ENCODE results near the gene SIN3B.

SIN3B gene

DNA sequence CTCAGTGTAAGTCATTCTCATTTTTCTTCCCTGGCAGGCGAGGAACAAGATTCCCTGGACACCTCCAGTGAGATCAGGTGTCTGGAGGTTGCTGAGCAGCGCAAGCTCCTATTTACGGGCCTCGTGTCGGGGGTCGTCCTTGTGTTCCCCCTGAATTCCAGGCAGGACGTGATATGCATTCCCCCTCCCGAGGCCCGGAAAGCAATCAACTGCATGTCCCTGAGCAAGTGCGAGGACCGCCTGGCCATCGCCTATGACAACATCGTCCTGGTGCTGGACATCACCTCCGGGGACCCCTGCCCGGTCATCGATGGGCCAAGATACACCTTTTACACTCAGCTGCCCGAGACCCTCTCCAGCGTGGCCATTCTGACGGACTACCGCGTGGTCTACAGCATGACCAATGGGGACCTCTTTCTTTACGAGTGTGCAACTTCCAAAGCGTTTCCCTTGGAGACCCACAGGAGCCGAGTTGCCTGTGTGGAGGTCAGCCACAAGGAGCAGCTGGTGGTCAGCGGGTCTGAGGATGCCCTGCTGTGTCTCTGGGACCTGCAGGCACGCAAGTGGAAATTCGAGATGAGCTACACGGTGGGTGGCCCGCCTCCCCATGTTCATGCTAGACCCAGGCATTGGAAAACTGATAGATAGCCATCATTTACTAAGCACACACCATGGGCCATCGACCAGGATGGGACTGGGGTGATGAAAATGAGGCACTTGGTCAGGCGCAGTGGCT lies 21.5 kb upstream of the SIN3B start:
- TF ChIP-seq YY1 (IDR thresholded peaks at IDR 0.05; ENCODE audit: low read depth) = no peak
- peak; percentile 32; the same call in 1 of the 2 replicates for TF ChIP-seq EP300 (IDR thresholded peaks at IDR 0.05; ENCODE audit: borderline replicate concordance)

DNA sequence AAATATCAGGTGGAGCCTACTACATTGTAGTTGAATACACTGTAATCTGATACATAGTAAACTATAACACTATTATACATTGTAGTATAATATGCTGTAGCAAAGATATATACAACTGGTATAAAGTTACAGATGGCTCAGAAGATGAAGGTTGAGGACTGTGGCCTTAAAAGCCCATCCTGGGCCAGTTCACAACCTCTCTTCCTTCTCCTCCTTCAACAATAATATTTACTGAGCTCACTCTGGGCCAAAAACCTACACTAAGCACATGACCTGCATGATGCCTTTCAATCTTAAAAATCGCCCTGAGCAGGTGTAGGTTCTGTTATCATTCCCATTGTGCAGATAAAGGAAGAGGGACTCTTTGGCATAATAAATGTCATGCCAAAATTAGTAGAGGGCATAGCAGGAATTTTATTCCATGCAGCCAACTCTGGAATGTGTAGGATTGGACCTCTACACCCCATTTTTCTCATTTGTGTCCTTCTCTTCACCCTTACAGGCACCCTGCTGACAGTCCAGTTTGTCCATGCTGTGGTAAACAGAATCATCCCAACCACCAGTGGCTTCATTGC lies 14.6 kb upstream of the SIN3B start:
- TF ChIP-seq CREB1 (IDR thresholded peaks at IDR 0.05; ENCODE audit: low read depth) (no peak), EP300 (IDR thresholded peaks at IDR 0.05; ENCODE audit: borderline replicate concordance) (no peak), YY1 (IDR thresholded peaks at IDR 0.05; ENCODE audit: low read depth) (no peak), NFIC (IDR thresholded peaks at IDR 0.05) (no peak), RAD21 (IDR thresholded peaks at IDR 0.05; ENCODE audit: low read depth) (no peak), TAF1 (IDR thresholded peaks at IDR 0.05; ENCODE audit: low read depth) (no peak)
- TF ChIP-seq, protein P1, sequence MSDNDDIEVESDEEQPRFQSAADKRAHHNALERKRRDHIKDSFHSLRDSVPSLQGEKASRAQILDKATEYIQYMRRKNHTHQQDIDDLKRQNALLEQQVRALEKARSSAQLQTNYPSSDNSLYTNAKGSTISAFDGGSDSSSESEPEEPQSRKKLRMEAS (IDR thresholded peaks at IDR 0.05) = no peak

DNA sequence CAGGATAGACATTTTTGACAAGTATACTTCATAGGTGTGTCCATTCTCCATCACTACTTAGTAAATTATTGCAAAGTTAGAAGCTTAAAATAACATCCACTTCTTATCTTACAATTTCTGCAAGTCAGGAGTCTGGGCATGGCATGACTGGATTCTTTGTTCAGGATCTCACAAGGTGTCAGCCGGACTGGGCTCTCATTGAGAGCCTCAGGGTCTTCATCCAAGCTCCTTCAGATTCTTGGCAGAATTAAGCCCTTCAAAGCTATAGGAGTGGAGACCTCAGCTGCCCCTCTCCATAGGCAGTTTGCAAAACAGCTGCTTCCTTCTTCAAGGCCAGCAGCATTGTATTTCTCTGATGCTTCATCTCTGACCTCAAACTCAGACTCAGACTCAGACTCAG lies 9.1 kb upstream of the SIN3B start:
- TF ChIP-seq, protein P2, sequence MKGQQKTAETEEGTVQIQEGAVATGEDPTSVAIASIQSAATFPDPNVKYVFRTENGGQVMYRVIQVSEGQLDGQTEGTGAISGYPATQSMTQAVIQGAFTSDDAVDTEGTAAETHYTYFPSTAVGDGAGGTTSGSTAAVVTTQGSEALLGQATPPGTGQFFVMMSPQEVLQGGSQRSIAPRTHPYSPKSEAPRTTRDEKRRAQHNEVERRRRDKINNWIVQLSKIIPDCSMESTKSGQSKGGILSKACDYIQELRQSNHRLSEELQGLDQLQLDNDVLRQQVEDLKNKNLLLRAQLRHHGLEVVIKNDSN (IDR thresholded peaks at IDR 0.05) = no peak
- TF ChIP-seq ZBTB7A (IDR thresholded peaks at IDR 0.05; ENCODE audit: low read depth) (no peak), FOXM1 (IDR thresholded peaks at IDR 0.05; ENCODE audit: borderline replicate concordance, low read depth) (no peak), RAD21 (IDR thresholded peaks at IDR 0.05; ENCODE audit: low read depth) (no peak), EGR1 (IDR thresholded peaks at IDR 0.05) (no peak), TAF1 (IDR thresholded peaks at IDR 0.05; ENCODE audit: low read depth) (no peak), EP300 (IDR thresholded peaks at IDR 0.05; ENCODE audit: borderline replicate concordance) (no peak), YY1 (IDR thresholded peaks at IDR 0.05; ENCODE audit: low read depth) (no peak), TCF12 (IDR thresholded peaks at IDR 0.05; ENCODE audit: low read depth) (no peak), TEAD4 (IDR thresholded peaks at IDR 0.05) (no peak), CREB1 (IDR thresholded peaks at IDR 0.05; ENCODE audit: low read depth) (no peak)
- TF ChIP-seq, protein P3, sequence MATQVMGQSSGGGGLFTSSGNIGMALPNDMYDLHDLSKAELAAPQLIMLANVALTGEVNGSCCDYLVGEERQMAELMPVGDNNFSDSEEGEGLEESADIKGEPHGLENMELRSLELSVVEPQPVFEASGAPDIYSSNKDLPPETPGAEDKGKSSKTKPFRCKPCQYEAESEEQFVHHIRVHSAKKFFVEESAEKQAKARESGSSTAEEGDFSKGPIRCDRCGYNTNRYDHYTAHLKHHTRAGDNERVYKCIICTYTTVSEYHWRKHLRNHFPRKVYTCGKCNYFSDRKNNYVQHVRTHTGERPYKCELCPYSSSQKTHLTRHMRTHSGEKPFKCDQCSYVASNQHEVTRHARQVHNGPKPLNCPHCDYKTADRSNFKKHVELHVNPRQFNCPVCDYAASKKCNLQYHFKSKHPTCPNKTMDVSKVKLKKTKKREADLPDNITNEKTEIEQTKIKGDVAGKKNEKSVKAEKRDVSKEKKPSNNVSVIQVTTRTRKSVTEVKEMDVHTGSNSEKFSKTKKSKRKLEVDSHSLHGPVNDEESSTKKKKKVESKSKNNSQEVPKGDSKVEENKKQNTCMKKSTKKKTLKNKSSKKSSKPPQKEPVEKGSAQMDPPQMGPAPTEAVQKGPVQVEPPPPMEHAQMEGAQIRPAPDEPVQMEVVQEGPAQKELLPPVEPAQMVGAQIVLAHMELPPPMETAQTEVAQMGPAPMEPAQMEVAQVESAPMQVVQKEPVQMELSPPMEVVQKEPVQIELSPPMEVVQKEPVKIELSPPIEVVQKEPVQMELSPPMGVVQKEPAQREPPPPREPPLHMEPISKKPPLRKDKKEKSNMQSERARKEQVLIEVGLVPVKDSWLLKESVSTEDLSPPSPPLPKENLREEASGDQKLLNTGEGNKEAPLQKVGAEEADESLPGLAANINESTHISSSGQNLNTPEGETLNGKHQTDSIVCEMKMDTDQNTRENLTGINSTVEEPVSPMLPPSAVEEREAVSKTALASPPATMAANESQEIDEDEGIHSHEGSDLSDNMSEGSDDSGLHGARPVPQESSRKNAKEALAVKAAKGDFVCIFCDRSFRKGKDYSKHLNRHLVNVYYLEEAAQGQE (IDR thresholded peaks at IDR 0.05; ENCODE audit: low read depth) = no peak

DNA sequence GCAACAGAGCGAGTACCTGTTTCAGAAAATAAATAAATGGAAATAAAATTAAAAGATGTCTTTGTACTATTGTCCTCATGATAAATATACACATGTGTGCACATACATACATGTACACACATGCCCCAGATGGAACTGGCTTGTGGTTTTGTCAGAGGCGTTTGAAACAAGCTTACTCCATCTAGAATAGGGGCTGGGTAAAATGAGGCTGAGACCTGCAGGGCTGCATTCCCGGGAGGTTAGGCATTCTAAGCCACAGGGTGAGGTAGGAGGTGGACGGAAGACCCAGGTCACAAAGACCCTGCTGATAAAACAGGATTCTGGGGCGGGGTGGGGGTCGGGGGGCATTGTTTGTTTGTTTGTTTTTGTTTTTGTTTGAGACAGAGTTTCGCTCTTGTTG lies 8.1 kb upstream of the SIN3B start:
- TF ChIP-seq TAF1 (IDR thresholded peaks at IDR 0.05; ENCODE audit: low read depth) (no peak), TEAD4 (IDR thresholded peaks at IDR 0.05) (peak; percentile 30; the same call in 1 of the 2 replicates)

DNA sequence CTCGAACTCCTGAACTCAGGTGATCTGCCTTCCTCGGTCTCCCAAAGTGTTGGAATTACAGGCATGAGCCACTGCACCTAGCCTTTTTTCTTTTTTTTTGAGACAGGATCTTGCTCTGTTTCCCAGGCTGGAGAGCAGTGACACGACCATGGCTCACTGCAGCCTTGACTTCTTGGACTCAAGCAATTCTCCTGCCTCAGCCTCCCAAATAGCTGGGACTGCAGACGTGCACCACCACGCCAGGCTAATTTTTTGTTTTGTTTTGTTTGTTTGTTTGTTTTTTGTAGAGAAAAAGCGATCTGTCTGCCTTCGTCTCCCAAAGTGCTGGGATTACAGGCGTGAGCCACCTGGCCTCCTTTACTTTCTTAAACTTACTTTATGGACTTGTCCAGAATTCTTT lies 6.5 kb upstream of the SIN3B start:
- TF ChIP-seq, protein P1 (IDR thresholded peaks at IDR 0.05) = no peak
- TF ChIP-seq CREB1 (IDR thresholded peaks at IDR 0.05; ENCODE audit: low read depth) = no peak
- TF ChIP-seq ZBTB7A (IDR thresholded peaks at IDR 0.05; ENCODE audit: low read depth) = no peak
- no peak for TF ChIP-seq CEBPB (IDR thresholded peaks at IDR 0.05)
- no peak for TF ChIP-seq EGR1 (IDR thresholded peaks at IDR 0.05)
- no peak for TF ChIP-seq EP300 (IDR thresholded peaks at IDR 0.05; ENCODE audit: borderline replicate concordance)
- TF ChIP-seq, protein P3 (IDR thresholded peaks at IDR 0.05; ENCODE audit: low read depth) = no peak
- TF ChIP-seq YY1 (IDR thresholded peaks at IDR 0.05; ENCODE audit: low read depth) = no peak
- no peak for TF ChIP-seq TCF12 (IDR thresholded peaks at IDR 0.05; ENCODE audit: low read depth)
- TF ChIP-seq, protein P2 (IDR thresholded peaks at IDR 0.05) = no peak
- TF ChIP-seq FOXM1 (IDR thresholded peaks at IDR 0.05; ENCODE audit: borderline replicate concordance, low read depth) = no peak
- TF ChIP-seq TEAD4 (IDR thresholded peaks at IDR 0.05) = no peak
- no peak for TF ChIP-seq TAF1 (IDR thresholded peaks at IDR 0.05; ENCODE audit: low read depth)
- no peak for TF ChIP-seq NFIC (IDR thresholded peaks at IDR 0.05)
- no peak for TF ChIP-seq RAD21 (IDR thresholded peaks at IDR 0.05; ENCODE audit: low read depth)

DNA sequence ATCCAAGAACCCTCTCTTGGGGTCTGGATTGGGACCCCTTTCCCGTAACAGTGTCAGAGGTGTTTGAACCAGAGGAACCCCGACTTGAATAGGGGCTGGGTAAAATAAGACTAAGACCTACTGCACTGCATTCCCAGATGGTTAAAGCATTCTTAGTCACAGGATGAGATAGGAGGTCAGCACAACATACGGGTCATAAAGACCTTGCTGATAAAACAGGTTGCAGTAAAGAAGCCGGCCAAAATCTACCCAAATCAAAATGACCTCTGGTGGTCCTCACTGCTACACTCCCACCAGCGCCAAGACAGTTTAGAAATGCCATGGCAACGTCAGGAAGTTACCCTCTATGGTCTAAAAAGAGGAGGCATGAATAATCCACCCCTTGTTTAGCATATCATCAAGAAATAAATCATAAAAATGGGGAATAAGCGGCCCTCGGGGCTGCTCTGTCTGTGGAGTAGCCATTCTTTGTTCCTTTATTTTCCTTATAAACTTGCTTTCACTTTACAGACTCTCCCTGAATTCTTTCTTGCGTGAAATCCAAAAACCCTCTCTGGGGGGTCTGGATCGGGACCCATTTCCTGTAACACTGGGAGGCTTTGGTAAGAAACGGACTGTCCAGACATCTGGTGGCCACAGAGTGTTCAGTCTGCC lies 4.4 kb upstream of the SIN3B start:
- peak; percentile 67 for TF ChIP-seq EP300 (IDR thresholded peaks at IDR 0.05; ENCODE audit: borderline replicate concordance)
- no peak for TF ChIP-seq ZBTB7A (IDR thresholded peaks at IDR 0.05; ENCODE audit: low read depth)

Data from Ishikawa (cell line).